Caki2 (cell line): ENCODE data around the gene ADPRM. TPM values are rescaled to one million over a fixed set of nuclear protein-coding genes. Genes with fewer than 3 reads are reported as not detected.

Experiments used
- DNase-seq: peaks from one replicate; pipeline ENCODE4 v3.0.0-alpha.2; 2015; ENCODE audit warnings: low read depth
- in situ Hi-C: cut with HindIII; loops from 2 replicates; pipeline ENCODE4 v1.10.0; 2016; ENCODE audit warnings: low sequenced_read_pairs, low pct_unique_long_range_greater_than_20kb, mixed read lengths
- total RNA-seq: library from RNA; depleted of rRNA; stranded (reverse); fragments of >200 nt; shearing (Covaris generic); gene quantifications from 2 replicates; pipeline ENCODE4 v1.2.3, GENCODE V29; 2014; ENCODE audit warnings: low replicate concordance; rRNA removed

The ADPRM gene
- 1.9 and 4.0 TPM in 2 replicates for total RNA-seq

- in situ Hi-C loops = no loop called here
- peak; percentile 79 for DNase-seq
These were observed at the start of gene ADPRM, which contains the start of gene SCO1 for GRCh38 chr17:10697092-10698081. TSS of gene ADPRM (plus strand) at chr17:10697594. CDS start at chr17:10704927, 7,333 bp downstream. TSS of gene SCO1 (minus strand) at chr17:10697533. CDS start at chr17:10697507, 26 bp downstream.

GRCh38 chr17:10648381-10648780 is 49.0 kb upstream of the ADPRM start:
- in situ Hi-C loops = no loop called here
- DNase-seq = no peak

- no peak for DNase-seq
- in situ Hi-C loops = no loop called here
These were observed 48.4 kb upstream of the ADPRM start for GRCh38 chr17:10648956-10649355.

GRCh38 chr17:10649602-10650001 is 47.8 kb upstream of the ADPRM start:
- in situ Hi-C loops = no loop called here
- DNase-seq = no peak

GRCh38 chr17:10651927-10652326 is 45.5 kb upstream of the ADPRM start:
- in situ Hi-C loops = no loop called here
- no peak for DNase-seq

GRCh38 chr17:10652984-10653659 is 44.3 kb upstream of the ADPRM start:
- in situ Hi-C loops = no loop called here
- no peak for DNase-seq

- no peak for DNase-seq
- in situ Hi-C loops = no loop called here
These were observed 43.4 kb upstream of the ADPRM start for GRCh38 chr17:10653987-10654386.

- no peak for DNase-seq
- in situ Hi-C loops = no loop called here
These were observed 40.2 kb upstream of the ADPRM start, which contains the start of gene MYH3 for GRCh38 chr17:10657148-10657547. TSS of gene MYH3 (minus strand) at chr17:10657309. CDS start at chr17:10655064, 2,245 bp downstream.

GRCh38 chr17:10657879-10658278 is 39.5 kb upstream of the ADPRM start:
- DNase-seq = no peak
- in situ Hi-C loops = no loop called here

GRCh38 chr17:10661437-10661836 is 36.0 kb upstream of the ADPRM start:
- no peak for DNase-seq
- in situ Hi-C loops = no loop called here

GRCh38 chr17:10663231-10663630 is 34.2 kb upstream of the ADPRM start:
- no peak for DNase-seq
- in situ Hi-C loops = no loop called here

- in situ Hi-C loops = no loop called here
- DNase-seq = no peak
These were observed 32.8 kb upstream of the ADPRM start for GRCh38 chr17:10664571-10664970.

GRCh38 chr17:10666906-10667305 is 30.5 kb upstream of the ADPRM start:
- in situ Hi-C loops = no loop called here
- DNase-seq = no peak

- no peak for DNase-seq
- in situ Hi-C loops = no loop called here
These were observed 28.6 kb upstream of the ADPRM start for GRCh38 chr17:10668775-10669174.

- in situ Hi-C loops = no loop called here
- DNase-seq = no peak
These were observed 24.1 kb upstream of the ADPRM start for GRCh38 chr17:10673312-10673711.

- DNase-seq = no peak
- in situ Hi-C loops = no loop called here
These were observed 22.7 kb upstream of the ADPRM start for GRCh38 chr17:10674704-10675103.

- in situ Hi-C loops = no loop called here
- no peak for DNase-seq
These were observed 15.4 kb upstream of the ADPRM start for GRCh38 chr17:10681866-10682446.

- in situ Hi-C loops = no loop called here
- DNase-seq = peak; percentile 3
These were observed 13.5 kb upstream of the ADPRM start for GRCh38 chr17:10683853-10684252.

- no peak for DNase-seq
- in situ Hi-C loops = no loop called here
These were observed 9.9 kb upstream of the ADPRM start for GRCh38 chr17:10687499-10687898.
